ENCODE data around the gene TRIM47. TPM values are rescaled to one million over a fixed set of nuclear protein-coding genes. Genes with fewer than 3 reads are reported as not detected.
A peak's percentile ranks its signal among the peaks of the same experiment; 100 is the strongest.

The TRIM47 gene
- polyA plus RNA-seq, 1 experiment, result 3.2 TPM

- H3K36me3 ChIP-seq (ENCODE audit: control insufficient read depth, insufficient read depth, low read length), result peaks cover 1% of the 10 kb centered on the region
- ChIA-PET CTCF (interaction anchor here (0.7 to 6.8 kb wide), 10 partner anchors 8 to 76 kb away, joined by 3 to 56 read pairs (median 6); partner anchors contain the start of gene GALK1), POLR2A (no interaction called here)
- no peak for TF ChIP-seq CTCF (IDR thresholded peaks at IDR 0.05; ENCODE audit: insufficient read depth, low read depth, low read length)
- DNase-seq (ENCODE audit: low read depth), result no peak
- H3K4me3 ChIP-seq (ENCODE audit: low read depth, low read length), result no peak overlapping the region
- H3K27me3 ChIP-seq (ENCODE audit: control insufficient read depth, insufficient read depth, low read length), result no peaks in the 10 kb centered on the region
Observed at GRCh38 chr17:75829747-75830146, 48.6 kb downstream of the TRIM47 start.

- no peaks in the 10 kb centered on the region for H3K27me3 ChIP-seq (ENCODE audit: control insufficient read depth, insufficient read depth, low read length)
- H3K4me3 ChIP-seq (ENCODE audit: low read depth, low read length), result no peak overlapping the region
- POLR2A ChIA-PET, result no interaction called here
- CTCF ChIA-PET, result interaction anchor here (1.0 to 6.8 kb wide), 4 partner anchors 12 to 73 kb away, joined by 3 to 56 read pairs (median 12); partner anchors contain the start of gene UNK
- H3K36me3 ChIP-seq (ENCODE audit: control insufficient read depth, insufficient read depth, low read length), result peaks cover 5% of the 10 kb centered on the region
- no peak for TF ChIP-seq CTCF (IDR thresholded peaks at IDR 0.05; ENCODE audit: insufficient read depth, low read depth, low read length)
- no peak for DNase-seq (ENCODE audit: low read depth)
Observed at GRCh38 chr17:75828741-75829140, 49.6 kb downstream of the TRIM47 start.

DNA sequence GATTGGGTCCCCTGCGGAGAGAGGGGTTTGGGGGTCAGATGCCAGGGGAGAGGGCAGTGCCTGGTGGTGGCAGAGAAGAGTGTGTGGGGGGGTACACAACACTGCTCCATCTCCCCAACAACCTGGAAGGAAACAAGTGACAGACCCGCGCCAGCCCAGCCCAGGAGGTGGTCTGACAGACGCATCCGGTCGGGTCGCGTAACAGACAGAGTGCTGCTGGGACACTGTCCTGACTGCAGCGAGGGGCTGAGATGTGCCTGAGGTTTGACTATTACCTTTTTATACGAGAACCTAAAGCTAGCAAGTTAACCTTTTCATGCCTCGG lies 50.3 kb downstream of the TRIM47 start:
- no peak for TF ChIP-seq CTCF (IDR thresholded peaks at IDR 0.05; ENCODE audit: insufficient read depth, low read depth, low read length)
- CTCF ChIA-PET, result interaction anchor here (1.0 to 6.8 kb wide), 11 partner anchors 9 to 74 kb away, joined by 3 to 56 read pairs (median 8); partner anchors contain the start of genes GALK1, UNC13D and UNK
- Histone ChIP-seq H3K4me3 (ENCODE audit: low read depth, low read length) (no peak overlapping the region), H3K27me3 (ENCODE audit: control insufficient read depth, insufficient read depth, low read length) (no peaks in the 10 kb centered on the region), H3K36me3 (ENCODE audit: control insufficient read depth, insufficient read depth, low read length) (peaks cover 10% of the 10 kb centered on the region)
- DNase-seq (ENCODE audit: low read depth), result no peak
- POLR2A ChIA-PET, result no interaction called here

- H3K27me3 ChIP-seq (ENCODE audit: control insufficient read depth, insufficient read depth, low read length), result no peaks in the 10 kb centered on the region
- POLR2A ChIA-PET, result no interaction called here
- peak; percentile 79 for TF ChIP-seq CTCF (IDR thresholded peaks at IDR 0.05; ENCODE audit: insufficient read depth, low read depth, low read length)
- no peak for DNase-seq (ENCODE audit: low read depth)
- peaks cover 14% of the 10 kb centered on the region for H3K36me3 ChIP-seq (ENCODE audit: control insufficient read depth, insufficient read depth, low read length)
- CTCF ChIA-PET, result interaction anchor here (0.6 to 6.8 kb wide), 22 partner anchors 9 to 141 kb away, joined by 3 to 56 read pairs (median 4); partner anchors contain the start of genes GALK1, UNC13D and UNK
- no peak overlapping the region for H3K4me3 ChIP-seq (ENCODE audit: low read depth, low read length)
Observed at GRCh38 chr17:75827308-75828075, 50.9 kb downstream of the TRIM47 start.

- peaks cover 17% of the 10 kb centered on the region for H3K36me3 ChIP-seq (ENCODE audit: control insufficient read depth, insufficient read depth, low read length)
- H3K4me3 ChIP-seq (ENCODE audit: low read depth, low read length), result no peak overlapping the region
- CTCF ChIA-PET, result interaction anchor here (0.6 to 6.8 kb wide), 21 partner anchors 10 to 140 kb away, joined by 3 to 56 read pairs (median 4); partner anchors contain the start of genes GALK1, UNC13D and UNK
- no peak for DNase-seq (ENCODE audit: low read depth)
- POLR2A ChIA-PET, result no interaction called here
- no peaks in the 10 kb centered on the region for H3K27me3 ChIP-seq (ENCODE audit: control insufficient read depth, insufficient read depth, low read length)
- TF ChIP-seq CTCF (IDR thresholded peaks at IDR 0.05; ENCODE audit: insufficient read depth, low read depth, low read length), result no peak
Observed at GRCh38 chr17:75826561-75827307, 51.6 kb downstream of the TRIM47 start.

Data from BJ (cell line).